Adrenal gland (tissue), 5 donors: ENCODE data around the gene PLPP2.

Experiments
- POLR2A ChIP-seq, 2 donors: fragments of 450-650 bp; IDR thresholded peaks; one replicate each; pipeline ENCODE4 v1.6.1; 2017; ENCODE audit warnings: antibody characterized with exemption in 2 of 2, mild to moderate bottlenecking in 2 of 2, moderate library complexity in 1 of 2
- TF ChIP-seq, protein P1 (sequence below), 6 experiments: fragments of 450-650 bp in 4 of 6; fragments of 200-600 bp in 2 of 6; sonication (generic) in 1 of 6; IDR thresholded peaks; 1 replicate in 5 of 6; 2 replicates in 1 of 6; pipeline versions ENCODE4 v1.5.1 to v1.8.0; 2016 to 2021; ENCODE audit warnings: antibody characterized with exemption in 6 of 6, mild to moderate bottlenecking in 2 of 6, moderate library complexity in 1 of 6
- donor health status: DM: no; HTN: no; CAD: no.

DNA sequence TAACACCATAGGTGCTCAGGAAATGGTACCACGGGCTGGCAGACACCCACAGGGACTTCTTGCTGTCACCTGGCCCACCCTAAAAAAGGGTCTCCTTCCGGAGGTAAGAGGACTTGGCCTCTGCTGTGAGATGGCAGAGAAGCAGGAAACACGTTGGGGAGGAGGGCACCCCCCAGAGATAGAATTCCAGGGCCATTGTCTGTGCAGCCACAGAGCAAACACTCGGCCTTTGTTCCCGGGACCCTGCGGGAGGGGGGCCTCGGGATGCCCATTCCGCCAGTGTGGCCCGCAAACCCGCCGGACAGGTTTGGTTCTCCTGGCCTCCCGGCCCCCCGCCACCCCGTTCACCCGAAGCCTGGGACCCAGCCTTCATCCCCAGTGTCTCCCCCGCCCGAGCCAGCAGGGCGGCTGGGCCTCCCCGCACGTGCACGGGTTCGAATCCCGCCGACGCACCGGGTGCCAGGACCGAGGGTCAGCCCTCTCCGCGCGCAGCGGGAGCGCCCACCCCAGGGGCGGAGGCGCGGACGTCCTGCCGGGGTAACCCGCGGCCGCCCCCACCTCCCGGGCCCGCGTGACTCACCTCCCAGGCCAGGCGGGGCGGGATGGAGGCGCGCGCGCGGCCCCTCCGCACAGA, 714 bp downstream of the PLPP2 start:
- TF ChIP-seq, protein P1, sequence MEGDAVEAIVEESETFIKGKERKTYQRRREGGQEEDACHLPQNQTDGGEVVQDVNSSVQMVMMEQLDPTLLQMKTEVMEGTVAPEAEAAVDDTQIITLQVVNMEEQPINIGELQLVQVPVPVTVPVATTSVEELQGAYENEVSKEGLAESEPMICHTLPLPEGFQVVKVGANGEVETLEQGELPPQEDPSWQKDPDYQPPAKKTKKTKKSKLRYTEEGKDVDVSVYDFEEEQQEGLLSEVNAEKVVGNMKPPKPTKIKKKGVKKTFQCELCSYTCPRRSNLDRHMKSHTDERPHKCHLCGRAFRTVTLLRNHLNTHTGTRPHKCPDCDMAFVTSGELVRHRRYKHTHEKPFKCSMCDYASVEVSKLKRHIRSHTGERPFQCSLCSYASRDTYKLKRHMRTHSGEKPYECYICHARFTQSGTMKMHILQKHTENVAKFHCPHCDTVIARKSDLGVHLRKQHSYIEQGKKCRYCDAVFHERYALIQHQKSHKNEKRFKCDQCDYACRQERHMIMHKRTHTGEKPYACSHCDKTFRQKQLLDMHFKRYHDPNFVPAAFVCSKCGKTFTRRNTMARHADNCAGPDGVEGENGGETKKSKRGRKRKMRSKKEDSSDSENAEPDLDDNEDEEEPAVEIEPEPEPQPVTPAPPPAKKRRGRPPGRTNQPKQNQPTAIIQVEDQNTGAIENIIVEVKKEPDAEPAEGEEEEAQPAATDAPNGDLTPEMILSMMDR (IDR thresholded peaks at IDR 0.05) = no peak
- TF ChIP-seq POLR2A (IDR thresholded peaks at IDR 0.05) = no peak
